K562 (cell line): ENCODE data around the gene TTLL10. TPM values are rescaled to one million over a fixed set of nuclear protein-coding genes. Genes with fewer than 3 reads are reported as not detected.

ENCODE experiments used
- ZNF174 ChIP-seq: fragments of 250-450 bp; sonication (Bioruptor Pico); IDR thresholded peaks from 2 replicates; pipeline ENCODE4 v1.4.0; 2020; ENCODE audit warnings: mild to moderate bottlenecking
- ZNF77 ChIP-seq: fragments of 250-450 bp; sonication (Bioruptor Pico); IDR thresholded peaks from 2 replicates; pipeline ENCODE4 v1.5.0; 2020
- polyA plus RNA-seq, 8 experiments: library from polyadenylated mRNA; depleted of rRNA in 4 of 8; stranded (reverse) in 5 of 8; unstranded in 3 of 8; fragments of >200 nt; fragmentation: Nextera tagmentation in 2 of 8; fragmentation: Illumina TruSeq in 1 of 8; extraction: Ambion mirVana in 2 of 8; extraction: Trizol in 1 of 8; gene quantifications; 2 replicates each; pipeline versions ENCODE4 v1.2.1 to v1.2.3, GENCODE V29; 2011 to 2014; ENCODE audit warnings: inconsistent platforms in 1 of 8, missing spikeins in 1 of 8
- total RNA-seq, 7 experiments: library from RNA; depleted of rRNA in 6 of 7; stranded (reverse); fragments of >200 nt in 6 of 7; fragmentation: Illumina TruSeq in 2 of 7; extraction: Trizol in 2 of 7; gene quantifications; 2 replicates each; pipeline versions ENCODE4 v1.2.1 to v1.2.3, GENCODE V29; 2011 to 2021; ENCODE audit warnings: low replicate concordance in 1 of 7
- TF ChIP-seq, protein P1 (sequence below), 2 experiments: fragments of 450-650 bp; formaldehyde crosslinking in 1 of 2; IDR thresholded peaks; 2 replicates each; pipeline versions ENCODE4 v1.4.0 to v1.6.1; 2014 to 2020; ENCODE audit warnings: mild to moderate bottlenecking in 2 of 2, borderline replicate concordance in 1 of 2, low read depth in 1 of 2
- TF ChIP-seq, protein P2 (sequence below): fragments of 250-450 bp; sonication (Bioruptor Pico); IDR thresholded peaks from 2 replicates; pipeline ENCODE4 v1.5.0; 2021

Gene TTLL10
- total and polyA plus RNA-seq, 9 of the 15 experiments (the other 6 are each of a cell fraction or from before 2014, with no cell fraction given), result not detected

DNA sequence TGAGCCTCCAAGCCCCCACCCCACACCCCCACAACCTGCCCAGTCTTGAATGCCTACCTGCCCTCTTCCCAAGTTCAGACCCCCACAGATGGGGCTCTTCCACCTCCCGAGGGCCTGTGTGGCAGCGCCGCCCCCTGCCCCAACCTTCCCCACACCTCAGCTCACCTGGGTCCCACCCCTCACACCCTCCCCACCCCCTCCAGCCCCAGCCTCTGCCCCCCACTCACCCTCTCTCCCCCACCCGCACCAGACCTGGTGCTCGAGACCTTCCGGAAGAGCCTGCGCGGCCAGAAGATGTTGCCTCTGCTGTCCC, 23.5 kb downstream of the TTLL10 start (continued):
- TF ChIP-seq, protein P1, sequence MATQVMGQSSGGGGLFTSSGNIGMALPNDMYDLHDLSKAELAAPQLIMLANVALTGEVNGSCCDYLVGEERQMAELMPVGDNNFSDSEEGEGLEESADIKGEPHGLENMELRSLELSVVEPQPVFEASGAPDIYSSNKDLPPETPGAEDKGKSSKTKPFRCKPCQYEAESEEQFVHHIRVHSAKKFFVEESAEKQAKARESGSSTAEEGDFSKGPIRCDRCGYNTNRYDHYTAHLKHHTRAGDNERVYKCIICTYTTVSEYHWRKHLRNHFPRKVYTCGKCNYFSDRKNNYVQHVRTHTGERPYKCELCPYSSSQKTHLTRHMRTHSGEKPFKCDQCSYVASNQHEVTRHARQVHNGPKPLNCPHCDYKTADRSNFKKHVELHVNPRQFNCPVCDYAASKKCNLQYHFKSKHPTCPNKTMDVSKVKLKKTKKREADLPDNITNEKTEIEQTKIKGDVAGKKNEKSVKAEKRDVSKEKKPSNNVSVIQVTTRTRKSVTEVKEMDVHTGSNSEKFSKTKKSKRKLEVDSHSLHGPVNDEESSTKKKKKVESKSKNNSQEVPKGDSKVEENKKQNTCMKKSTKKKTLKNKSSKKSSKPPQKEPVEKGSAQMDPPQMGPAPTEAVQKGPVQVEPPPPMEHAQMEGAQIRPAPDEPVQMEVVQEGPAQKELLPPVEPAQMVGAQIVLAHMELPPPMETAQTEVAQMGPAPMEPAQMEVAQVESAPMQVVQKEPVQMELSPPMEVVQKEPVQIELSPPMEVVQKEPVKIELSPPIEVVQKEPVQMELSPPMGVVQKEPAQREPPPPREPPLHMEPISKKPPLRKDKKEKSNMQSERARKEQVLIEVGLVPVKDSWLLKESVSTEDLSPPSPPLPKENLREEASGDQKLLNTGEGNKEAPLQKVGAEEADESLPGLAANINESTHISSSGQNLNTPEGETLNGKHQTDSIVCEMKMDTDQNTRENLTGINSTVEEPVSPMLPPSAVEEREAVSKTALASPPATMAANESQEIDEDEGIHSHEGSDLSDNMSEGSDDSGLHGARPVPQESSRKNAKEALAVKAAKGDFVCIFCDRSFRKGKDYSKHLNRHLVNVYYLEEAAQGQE (IDR thresholded peaks at IDR 0.05; ENCODE audit: borderline replicate concordance), result no peak
- TF ChIP-seq, protein P1 (CRISPR knock-in tag; IDR thresholded peaks at IDR 0.05; ENCODE audit: low read depth), result no peak
- no peak for TF ChIP-seq ZNF174
- TF ChIP-seq ZNF77 (CRISPR knock-in tag), result no peak
- TF ChIP-seq, protein P2, sequence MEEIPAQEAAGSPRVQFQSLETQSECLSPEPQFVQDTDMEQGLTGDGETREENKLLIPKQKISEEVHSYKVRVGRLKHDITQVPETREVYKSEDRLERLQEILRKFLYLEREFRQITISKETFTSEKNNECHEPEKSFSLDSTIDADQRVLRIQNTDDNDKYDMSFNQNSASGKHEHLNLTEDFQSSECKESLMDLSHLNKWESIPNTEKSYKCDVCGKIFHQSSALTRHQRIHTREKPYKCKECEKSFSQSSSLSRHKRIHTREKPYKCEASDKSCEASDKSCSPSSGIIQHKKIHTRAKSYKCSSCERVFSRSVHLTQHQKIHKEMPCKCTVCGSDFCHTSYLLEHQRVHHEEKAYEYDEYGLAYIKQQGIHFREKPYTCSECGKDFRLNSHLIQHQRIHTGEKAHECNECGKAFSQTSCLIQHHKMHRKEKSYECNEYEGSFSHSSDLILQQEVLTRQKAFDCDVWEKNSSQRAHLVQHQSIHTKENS (CRISPR knock-in tag), result no peak
